Measurements from ENCODE around the gene TXNDC11.

Gene TXNDC11

DNA sequence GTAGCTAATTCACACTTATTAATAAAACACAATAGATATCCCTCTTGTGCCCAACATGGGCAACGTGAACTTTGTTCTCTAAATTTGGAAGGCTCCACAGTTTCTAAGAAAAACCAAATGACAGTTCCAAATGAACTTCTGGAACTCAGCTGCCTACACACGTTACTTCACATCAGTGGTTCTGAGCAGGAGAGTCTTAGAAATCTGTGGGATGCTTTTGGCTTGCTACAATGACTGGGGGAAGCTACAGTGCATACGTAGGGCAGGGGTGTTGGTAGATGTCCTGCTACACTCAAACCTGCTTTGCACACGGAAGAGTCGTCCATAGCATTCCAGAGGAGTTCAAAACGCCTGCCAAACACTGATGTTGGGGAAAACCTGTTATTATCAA, 8.0 kb downstream of the TXNDC11 start:
- POLR2A ChIA-PET = no interaction called here
- CTCF ChIA-PET = interaction anchor here (1.0 to 2.1 kb wide), 5 partner anchors 20 to 203 kb away, joined by 3 to 10 read pairs (median 5); partner anchors contain the start of gene ZC3H7A
- TF ChIP-seq, protein P1, sequence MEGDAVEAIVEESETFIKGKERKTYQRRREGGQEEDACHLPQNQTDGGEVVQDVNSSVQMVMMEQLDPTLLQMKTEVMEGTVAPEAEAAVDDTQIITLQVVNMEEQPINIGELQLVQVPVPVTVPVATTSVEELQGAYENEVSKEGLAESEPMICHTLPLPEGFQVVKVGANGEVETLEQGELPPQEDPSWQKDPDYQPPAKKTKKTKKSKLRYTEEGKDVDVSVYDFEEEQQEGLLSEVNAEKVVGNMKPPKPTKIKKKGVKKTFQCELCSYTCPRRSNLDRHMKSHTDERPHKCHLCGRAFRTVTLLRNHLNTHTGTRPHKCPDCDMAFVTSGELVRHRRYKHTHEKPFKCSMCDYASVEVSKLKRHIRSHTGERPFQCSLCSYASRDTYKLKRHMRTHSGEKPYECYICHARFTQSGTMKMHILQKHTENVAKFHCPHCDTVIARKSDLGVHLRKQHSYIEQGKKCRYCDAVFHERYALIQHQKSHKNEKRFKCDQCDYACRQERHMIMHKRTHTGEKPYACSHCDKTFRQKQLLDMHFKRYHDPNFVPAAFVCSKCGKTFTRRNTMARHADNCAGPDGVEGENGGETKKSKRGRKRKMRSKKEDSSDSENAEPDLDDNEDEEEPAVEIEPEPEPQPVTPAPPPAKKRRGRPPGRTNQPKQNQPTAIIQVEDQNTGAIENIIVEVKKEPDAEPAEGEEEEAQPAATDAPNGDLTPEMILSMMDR (IDR thresholded peaks at IDR 0.05; ENCODE audit: control extremely low read depth, extremely low read depth, low read depth, missing control alignments) = no peak
- no peak for DNase-seq (ENCODE audit: extremely low spot score)

DNA sequence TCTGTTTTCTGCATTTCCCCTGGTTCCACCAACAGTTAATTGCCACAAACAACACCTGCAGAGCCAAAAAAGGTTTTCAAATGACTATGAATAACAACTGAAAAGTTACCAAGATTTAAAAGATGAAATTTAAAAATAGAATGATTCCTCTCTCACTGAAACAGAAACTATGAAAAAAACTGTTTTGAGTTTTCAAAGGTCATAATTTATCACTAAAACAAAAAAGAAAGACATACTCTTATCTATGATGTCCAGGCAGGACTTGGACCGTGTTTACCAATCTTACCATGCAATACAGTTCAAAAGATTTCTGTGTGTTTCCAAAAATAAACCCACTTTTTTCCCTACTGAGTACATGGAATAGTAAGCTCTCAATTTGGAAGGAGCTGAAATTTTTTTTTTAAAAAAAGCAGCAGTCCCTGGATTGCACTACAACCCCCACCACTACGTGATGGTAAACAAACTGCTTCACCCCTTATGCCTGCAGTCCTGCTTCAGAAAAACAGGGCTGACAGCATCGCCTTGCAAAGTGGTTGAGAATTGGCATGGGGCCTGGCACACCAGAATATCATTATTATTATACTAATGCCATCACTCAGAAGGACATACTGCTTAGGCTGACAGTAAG, 8.5 kb downstream of the TXNDC11 start:
- TF ChIP-seq, protein P1 (IDR thresholded peaks at IDR 0.05; ENCODE audit: control extremely low read depth, extremely low read depth, low read depth, missing control alignments) = no peak
- ChIA-PET CTCF (interaction anchor here (1.0 to 2.1 kb wide), 5 partner anchors 19 to 202 kb away, joined by 3 to 10 read pairs (median 5); partner anchors contain the start of gene ZC3H7A), POLR2A (interaction anchor here (0.6 to 0.7 kb wide), 2 partner anchors 9 to 53 kb away, joined by 3 to 4 read pairs; partner anchors contain the start of gene TXNDC11)
- DNase-seq (ENCODE audit: extremely low spot score) = peak; percentile 51

DNA sequence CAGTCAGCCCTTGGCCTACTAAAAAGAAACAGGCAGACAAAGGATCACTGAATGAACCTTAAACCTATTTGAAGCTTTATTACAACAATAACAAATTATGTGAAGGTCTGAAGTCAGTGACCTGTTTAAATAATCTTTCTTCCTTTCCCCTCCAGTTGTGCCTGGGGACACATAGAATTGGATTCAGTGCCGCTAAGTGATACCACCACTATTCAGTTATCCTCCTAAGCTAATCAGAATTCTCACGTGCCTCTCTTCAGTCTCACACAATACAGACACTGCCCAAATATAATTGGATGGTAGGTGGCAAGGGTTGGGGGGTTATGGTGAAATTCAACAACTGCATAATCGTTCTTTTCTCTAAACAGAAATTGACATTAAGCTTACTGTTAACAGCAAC, 11.4 kb downstream of the TXNDC11 start:
- TF ChIP-seq, protein P1 (IDR thresholded peaks at IDR 0.05; ENCODE audit: control extremely low read depth, extremely low read depth, low read depth, missing control alignments) = no peak
- ChIA-PET POLR2A (no interaction called here), CTCF (interaction anchor here (1.8 to 2.6 kb wide), 3 partner anchors 13 to 335 kb away, joined by 4 to 11 read pairs (median 6); no protein-coding TSS in a partner anchor)
- no peak for DNase-seq (ENCODE audit: extremely low spot score)

DNA sequence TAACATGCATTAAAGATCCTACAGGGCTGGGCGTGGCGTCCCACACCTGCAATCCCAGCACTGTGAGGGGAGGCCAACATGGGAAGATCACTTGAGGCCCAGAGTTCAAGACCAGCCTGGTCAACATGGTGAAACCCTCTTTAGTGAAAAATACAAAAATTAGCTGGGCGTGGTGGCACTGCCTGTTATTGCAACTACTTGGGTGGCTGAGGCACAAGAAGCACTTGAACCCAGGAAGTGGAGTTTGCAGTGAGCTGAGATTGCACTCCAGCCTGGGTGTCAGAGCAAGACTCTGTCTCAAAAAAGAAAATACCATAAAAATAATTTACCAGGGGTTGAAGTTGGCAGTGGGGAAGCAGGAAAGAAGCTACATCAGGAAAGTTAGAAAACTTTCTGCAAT, 12.9 kb downstream of the TXNDC11 start:
- TF ChIP-seq, protein P1 (IDR thresholded peaks at IDR 0.05; ENCODE audit: control extremely low read depth, extremely low read depth, low read depth, missing control alignments) = no peak
- ChIA-PET POLR2A (no interaction called here), CTCF (interaction anchor here (0.8 to 1.0 kb wide), 2 partner anchors 15 to 68 kb away, joined by 4 to 6 read pairs; no protein-coding TSS in a partner anchor)
- no peak for DNase-seq (ENCODE audit: extremely low spot score)

DNA sequence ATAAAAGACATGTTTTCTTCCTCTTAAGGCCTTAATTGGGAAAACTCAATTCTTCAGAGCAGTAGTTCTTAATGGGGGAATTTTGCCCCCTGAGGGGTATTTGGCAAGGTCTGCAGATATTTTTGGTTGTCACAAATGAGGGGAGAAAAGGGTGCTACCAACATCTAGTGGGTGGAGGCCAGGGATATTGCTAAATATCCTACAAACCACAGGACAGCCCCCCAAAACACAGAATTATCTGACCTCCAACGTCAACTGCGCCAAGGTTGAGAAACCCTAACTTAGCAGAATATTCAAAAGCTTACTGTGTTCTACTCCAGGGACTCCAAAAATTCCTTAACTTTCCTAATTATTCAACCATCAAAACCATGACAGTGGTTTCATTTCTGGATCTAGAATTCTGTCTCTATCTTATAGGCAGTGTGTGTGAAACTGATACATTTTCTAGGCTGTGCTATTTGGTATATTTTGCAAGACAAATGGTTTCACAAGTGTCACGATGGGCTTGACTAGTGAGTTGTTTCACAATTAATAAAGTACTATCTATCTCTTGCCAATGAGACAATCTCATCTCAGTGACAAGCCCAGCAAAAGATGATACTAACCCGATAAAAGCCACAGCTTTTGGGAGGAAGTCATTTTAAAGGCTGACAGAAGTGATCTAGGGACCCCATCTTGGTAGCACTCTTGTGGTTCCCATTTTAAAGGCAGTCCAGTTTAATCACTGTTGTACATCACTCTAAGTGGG, 14.7 kb downstream of the TXNDC11 start:
- DNase-seq (ENCODE audit: extremely low spot score) = peak; percentile 24
- ChIA-PET POLR2A (no interaction called here), CTCF (interaction anchor here (0.9 to 1.4 kb wide), 2 partner anchors 11 to 13 kb away, joined by 3 to 4 read pairs; no protein-coding TSS in a partner anchor)
- TF ChIP-seq, protein P1 (IDR thresholded peaks at IDR 0.05; ENCODE audit: control extremely low read depth, extremely low read depth, low read depth, missing control alignments) = no peak

DNA sequence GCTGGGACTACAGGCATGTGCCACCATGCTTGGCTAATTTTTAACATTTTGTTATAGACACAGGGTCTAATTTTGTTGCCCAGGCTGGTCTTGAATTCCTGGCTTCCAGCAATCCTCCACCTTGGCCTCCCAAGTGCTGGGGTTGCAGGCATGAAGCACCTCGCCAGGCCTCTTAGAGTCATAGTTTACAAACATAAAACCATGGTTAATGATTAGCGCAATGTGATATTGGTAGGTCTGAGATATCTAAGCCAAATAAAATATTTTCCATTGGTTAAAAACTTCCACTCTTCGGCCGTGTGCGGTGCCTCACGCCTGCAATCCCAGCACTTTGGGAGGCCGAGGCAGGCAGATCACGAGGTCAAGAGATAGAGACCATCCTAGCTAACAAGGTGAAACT, 16.6 kb downstream of the TXNDC11 start:
- no peak for DNase-seq (ENCODE audit: extremely low spot score)
- CTCF ChIA-PET = interaction anchor here (1.5 to 2.5 kb wide), 2 partner anchors 10 to 11 kb away, joined by 4 to 16 read pairs; no protein-coding TSS in a partner anchor
- POLR2A ChIA-PET = no interaction called here
- TF ChIP-seq, protein P1 (IDR thresholded peaks at IDR 0.05; ENCODE audit: control extremely low read depth, extremely low read depth, low read depth, missing control alignments) = no peak

Data from GM10248 (cell line).